ENCODE data around the gene SPPL2C.
"Not testable (repeated sequence)": the region's sequence is repeated elsewhere in the genome, so short reads cannot be mapped to it uniquely, and the experiment has no call there.

The SPPL2C gene

DNA sequence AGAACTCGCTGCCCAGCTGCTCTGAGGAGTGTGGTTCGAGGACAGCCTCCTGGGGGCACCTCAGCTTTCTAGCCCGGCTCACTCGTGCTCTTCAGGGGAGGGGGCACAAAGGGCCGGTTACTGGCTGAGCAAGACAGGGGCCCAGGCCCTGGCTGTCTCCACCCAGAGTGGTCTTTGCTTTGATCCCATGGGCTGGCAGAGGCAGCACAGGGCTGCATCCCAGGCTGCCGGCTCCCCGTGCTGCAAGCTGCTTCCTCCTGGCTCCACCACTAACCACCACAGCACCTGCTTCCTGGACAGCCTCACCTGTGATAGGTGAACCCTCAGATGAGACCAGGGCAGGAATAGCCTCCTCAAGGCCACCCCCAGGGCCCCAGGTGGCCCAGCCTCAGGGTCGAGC is 6.8 kb downstream of the SPPL2C start:
- no peak for DNase-seq

DNA sequence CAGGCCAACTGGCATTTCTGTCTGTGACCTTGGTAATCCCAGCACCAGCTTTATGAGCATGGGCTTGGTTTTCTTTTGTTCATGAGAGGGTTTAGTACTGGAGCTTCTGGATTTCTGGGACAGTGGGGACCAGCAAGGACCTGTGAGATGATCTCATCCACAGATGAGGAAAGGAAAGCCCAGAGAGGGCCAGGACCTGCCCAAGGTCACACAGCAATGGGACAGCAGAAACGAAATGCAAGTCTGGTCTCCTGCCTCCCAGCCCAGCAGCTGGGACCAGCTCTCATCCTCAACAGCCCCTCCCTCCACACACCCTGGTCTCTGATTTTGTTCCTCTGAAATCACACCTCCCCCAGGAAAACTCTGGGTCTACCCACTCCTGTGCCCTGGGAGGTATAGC is 7.2 kb downstream of the SPPL2C start:
- DNase-seq = no peak

DNA sequence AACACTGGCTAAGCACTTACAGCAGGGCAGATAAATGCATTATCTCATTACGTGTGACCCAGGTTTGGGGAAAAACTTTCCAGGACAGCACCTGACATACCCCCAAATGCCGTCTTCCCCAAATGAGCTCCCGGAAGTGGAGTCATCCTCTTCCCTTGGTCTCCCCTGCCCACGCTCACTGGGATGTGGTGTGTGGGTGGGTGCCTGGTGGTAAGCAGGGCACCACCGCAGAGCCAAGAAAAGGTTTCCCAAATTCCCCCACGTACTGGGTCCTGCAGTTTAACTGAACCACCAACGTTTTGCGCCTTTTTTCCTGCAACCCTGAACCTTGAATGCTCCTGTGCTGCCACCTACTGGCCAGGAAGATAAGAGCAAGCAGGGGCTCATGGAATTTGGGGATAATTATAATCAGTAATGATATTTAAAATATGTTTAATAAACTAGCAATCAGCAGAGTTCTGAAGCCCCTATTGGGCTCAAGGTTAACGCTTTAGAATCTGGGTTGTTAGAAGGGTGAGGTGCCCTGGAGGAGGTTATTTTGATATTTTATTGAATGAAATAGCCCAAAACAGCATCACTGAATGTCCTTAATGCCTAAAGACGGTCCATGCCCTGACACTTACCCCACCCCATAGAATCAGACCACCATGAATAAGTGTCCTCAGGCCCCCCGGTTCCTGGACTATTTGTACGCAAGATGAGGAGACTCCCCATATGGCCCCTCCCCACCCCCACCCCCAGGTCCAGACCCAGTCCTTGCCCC is 8.0 kb downstream of the SPPL2C start:
- no peak for DNase-seq

DNA sequence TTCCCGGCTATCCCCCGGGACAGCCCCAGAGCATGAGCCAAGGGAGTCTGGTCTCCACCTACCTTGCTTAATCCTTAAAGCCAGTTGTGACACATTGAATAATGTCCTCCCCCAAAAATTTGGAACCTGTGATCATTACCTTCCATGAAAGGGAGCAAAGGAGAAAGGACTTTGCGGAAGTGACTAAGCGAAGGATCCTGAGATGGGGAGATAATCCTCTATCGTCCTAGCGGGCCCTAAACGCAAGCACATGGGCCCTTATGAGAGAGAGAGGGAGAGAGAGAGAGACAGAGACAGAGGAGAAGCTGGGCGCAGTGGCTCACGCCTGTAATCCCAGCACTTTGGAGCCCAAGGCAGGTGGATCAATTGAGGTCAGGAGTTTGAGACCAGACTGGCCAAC is 9.5 kb downstream of the SPPL2C start:
- no peak for DNase-seq

GRCh38 chr17:45855691-45856336 is 11.1 kb downstream of the SPPL2C start:
- no peak for DNase-seq

DNA sequence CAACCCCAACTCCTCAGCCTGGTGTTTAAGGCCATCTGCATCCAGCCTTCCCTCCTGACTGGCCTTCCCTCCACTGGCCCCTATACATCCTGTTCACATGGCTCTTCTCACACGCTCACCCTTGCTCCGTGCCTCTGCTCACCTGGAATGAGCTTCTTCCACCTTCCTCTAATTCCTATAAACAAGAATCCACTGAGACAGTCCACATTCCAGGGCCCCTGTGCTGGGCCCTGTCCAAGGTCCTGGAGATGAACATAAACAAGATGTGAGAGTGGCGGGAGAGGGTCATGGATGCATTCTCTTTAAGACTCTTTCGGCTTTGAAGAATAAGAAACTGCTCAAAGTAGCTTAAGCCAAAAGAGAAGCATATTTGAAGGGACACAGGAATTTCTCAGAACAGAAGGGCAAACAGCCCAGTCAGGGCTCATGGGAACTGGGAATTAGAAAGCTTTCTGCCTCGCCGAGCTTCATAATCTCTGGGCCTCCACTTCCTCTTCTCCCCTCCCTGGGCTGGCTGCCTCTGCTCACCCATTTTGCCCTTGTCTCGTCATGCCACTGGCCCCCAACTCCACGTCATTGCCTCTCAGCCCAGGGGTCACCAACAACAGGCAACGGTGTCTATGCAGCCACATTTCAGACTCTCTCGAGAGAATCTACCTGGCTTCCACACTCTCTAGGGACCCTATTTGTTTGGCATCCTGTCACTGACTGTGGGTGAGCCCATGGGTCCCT is 13.5 kb downstream of the SPPL2C start:
- no peak for DNase-seq

DNA sequence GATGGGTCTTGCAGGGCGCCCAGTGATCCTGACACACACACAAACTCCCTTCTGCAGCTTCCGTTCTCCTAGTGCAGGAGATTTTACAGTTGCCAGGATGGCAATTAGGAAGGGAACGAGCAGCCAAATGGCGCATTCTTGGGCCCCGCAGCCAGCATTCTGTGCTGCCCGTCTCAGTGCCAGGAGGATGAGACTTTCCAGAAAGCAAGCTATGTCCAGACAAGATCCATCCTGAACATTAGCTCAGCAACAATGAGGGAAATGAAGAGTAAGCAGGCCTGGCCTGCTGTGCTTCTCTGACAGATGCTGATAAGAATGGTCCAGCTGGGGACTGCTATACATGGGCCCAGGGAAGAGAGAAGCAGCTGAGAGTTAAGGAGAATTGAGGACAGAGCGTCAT is 16.5 kb downstream of the SPPL2C start:
- DNase-seq = no peak

GRCh38 chr17:45862127-45862526 is 17.4 kb downstream of the SPPL2C start:
- not testable (repeated sequence) for DNase-seq

- no peak for DNase-seq
Measured at GRCh38 chr17:45863857-45864654, 19.4 kb downstream of the SPPL2C start.

GRCh38 chr17:45867171-45867570 is 22.5 kb downstream of the SPPL2C start:
- no peak for DNase-seq

DNA sequence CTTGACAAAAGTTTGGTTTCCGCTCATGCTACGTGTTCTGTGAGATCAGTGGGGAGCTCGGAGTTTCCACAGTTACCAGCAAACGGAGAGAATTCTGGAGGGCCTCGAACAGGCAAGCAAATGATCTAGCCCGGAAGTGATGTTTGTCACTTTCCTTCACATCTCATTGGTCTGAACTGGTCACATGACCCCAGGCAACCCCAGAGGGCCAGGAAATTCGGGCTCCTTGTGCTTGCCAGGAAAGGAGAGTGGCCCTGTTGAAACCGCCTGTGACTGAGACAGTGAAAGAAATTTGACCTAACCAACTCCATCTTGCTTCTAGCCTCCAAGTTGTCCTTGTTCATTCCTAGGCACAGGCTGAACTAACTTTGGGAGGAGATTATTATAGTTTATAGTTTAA is 23.0 kb downstream of the SPPL2C start:
- no peak for DNase-seq

GRCh38 chr17:45868276-45868675 is 23.6 kb downstream of the SPPL2C start:
- no peak for DNase-seq

- DNase-seq = no peak
Measured at GRCh38 chr17:45869676-45870341, 25.1 kb downstream of the SPPL2C start.

DNA sequence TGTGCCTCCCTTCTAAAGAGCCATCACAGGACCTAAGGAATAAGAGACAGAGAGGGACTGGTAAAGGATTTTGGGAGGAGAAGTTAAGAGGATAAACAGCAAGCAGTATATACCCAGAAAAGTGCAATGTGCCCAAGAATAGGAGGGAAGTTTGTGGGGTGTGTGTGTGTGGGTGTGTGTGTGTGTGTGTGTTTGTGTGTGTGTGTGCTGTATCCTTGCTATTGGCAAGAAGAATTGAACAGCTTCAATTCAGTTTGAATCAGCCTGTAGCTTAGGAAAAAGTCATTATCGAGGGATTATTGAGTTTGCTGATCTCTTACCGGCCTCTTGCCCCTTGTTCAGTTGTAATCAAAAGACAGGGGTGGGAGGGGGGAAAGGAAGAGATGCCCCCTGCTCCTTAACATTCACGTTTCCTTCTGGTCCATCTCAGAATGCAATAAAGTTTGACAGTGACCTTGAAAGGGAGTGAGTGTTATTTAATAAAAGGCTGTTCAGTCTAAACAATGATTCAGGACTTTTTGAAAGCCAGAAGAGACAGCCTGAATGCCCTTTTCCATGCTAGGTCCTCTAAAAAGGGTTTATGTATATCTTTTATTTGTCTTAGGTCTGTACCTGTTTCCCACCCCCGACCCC is 25.8 kb downstream of the SPPL2C start:
- DNase-seq = no peak

GRCh38 chr17:45871718-45872117 is 27.0 kb downstream of the SPPL2C start:
- DNase-seq = no peak

DNA sequence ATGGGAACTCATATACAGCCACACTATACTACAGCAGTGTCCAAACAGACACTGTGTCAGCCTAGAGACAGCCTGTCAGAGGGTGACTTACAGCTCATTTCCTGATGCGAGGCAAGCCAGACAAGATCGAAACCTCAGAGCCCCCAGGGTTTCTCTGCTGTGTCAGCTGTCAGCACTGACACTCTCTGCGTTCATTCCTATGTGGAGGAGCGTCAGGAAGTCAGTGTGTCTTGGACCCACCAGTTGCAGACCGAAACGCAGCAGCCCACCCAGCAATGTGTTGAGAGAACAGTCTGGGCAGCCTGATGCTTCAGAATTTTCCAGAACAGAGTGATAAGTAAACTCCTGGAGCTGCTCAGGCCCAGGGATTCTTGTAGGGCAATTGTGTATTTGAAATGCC is 29.0 kb downstream of the SPPL2C start:
- DNase-seq = no peak

- no peak for DNase-seq
Measured at GRCh38 chr17:45874151-45874550, 29.5 kb downstream of the SPPL2C start.

DNA sequence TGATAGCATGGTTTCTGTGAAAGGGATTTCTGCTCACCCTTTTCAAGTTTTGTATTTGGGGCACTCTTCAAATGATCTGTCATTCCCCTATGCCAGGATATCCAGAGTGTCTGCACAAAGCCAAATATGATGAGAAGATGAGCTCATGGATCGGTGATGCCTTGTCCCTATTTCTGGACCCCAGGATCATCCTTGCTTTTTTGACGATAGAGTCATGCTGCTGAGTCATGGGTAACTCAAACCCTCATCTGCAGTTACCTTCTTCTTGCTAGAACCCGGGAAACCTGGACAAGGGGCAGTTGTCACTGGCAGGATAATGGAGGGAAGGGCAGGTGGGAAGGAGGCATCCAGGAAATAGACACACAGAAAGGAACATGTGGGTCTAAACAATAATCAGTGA is 31.9 kb downstream of the SPPL2C start:
- DNase-seq = no peak

DNA sequence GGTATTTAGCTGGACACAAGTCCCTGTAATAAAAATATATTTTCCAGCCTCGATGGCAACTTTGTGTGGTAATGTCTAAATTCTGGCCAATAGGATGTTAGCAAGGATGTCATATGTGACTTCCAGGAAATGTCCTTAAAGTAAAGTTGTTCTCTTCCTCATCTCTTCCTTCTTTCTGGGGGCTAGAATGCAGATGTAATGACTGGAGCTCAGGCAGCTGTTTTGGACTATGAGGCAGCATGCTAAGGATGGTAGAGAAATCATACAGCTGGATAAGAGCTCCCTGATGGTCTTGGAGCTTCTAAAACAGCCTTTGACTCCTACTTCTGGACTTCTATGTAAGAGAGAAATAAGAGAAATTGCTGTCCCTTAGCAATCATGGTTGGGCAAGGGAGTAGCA is 32.8 kb downstream of the SPPL2C start:
- no peak for DNase-seq

- DNase-seq = no peak
Measured at GRCh38 chr17:45883063-45883462, 38.4 kb downstream of the SPPL2C start.

DNA sequence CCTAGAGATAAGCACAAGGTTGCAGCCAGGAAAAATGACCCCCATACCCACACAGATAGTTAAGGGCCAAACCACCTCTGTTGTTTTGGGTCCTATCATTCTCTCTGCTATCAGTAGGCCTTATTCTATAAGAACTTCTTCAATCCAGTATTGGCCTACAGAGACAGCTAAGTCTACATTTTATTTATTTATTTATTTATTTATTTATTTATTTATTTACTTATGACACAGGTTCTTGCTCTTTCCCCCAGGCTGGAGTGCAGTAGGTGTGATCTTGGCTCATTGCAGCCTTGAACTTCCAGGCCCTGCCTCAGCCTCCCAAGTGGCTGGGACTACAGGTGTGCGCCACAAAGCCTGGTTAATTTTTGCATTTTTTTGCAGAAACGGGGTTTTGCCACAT is 42.2 kb downstream of the SPPL2C start:
- DNase-seq = no peak

DNA sequence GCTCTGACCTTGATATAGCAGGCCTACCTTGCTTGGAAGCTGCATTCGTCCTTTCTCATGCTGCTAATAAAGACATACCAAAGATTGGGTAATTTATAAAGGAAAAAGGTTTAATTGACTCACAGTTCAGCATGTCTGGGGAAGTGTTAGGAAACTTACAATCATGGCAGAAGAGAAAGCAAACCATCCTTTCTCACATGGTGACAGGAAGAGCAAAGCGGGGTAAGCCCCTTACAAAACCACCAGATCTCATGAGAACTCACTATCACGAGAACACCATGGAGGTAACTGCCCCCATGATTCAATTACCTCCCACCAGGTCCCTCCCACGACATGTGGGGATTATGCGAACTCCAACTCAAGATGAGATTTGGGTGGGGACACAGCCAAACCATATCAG is 43.7 kb downstream of the SPPL2C start:
- no peak for DNase-seq
